Ovary (tissue), 9 donors: ENCODE results near the gene ATP5F1B. TPM values are rescaled to one million over a fixed set of nuclear protein-coding genes. Genes with fewer than 3 reads are reported as not detected.

ENCODE experiments used
- DNase-seq, 5 donors: peaks; one replicate each; pipeline ENCODE4 v3.0.0-alpha.2; 2019 to 2020
- H3K27ac ChIP-seq, 2 donors: fragments of 200-600 bp; one replicate each; pipeline versions ENCODE4 v1.5.1 to v1.8.0; 2019 to 2022
- H3K27me3 ChIP-seq: fragments of 200-600 bp; one replicate; pipeline ENCODE4 v1.8.0; 2022
- H3K36me3 ChIP-seq: fragments of 200-600 bp; sonication (generic); one replicate; pipeline ENCODE4 v1.5.1; 2019
- H3K4me1 ChIP-seq: one replicate; pipeline ENCODE4 v1.8.1; 2013; ENCODE audit warnings: mild to moderate bottlenecking, moderate library complexity; ENCODE audit not compliant: insufficient read depth
- H3K4me3 ChIP-seq: fragments of 200-600 bp; sonication (generic); one replicate; pipeline ENCODE4 v1.5.1; 2017
- H3K9me3 ChIP-seq, 2 donors: fragments of 200-600 bp in 1 of 2; sonication (generic) in 1 of 2; one replicate each; pipeline versions ENCODE4 v1.5.1 to v1.8.1; 2013 to 2019; ENCODE audit warnings: mild to moderate bottlenecking in 1 of 2, moderate library complexity in 1 of 2
- EP300 ChIP-seq: sonication (generic); formaldehyde crosslinking; IDR thresholded peaks from one replicate; pipeline ENCODE4 v1.6.1; 2017; ENCODE audit warnings: antibody characterized with exemption
- POLR2A ChIP-seq: fragments of 450-650 bp; IDR thresholded peaks from one replicate; pipeline ENCODE4 v1.6.1; 2017; ENCODE audit warnings: antibody characterized with exemption, mild to moderate bottlenecking, moderate library complexity
- WGBS, 3 donors: extraction: QIAGEN DNeasy Blood & Tissue Kit in 1 of 3; methylation state at CpG; one replicate each; pipeline versions ENCODE4 v1.1.5 to v1.1.7; 2013 to 2017; 5-methylcytosine and 5-hydroxymethylcytosine counted together
- intact Hi-C, 4 donors: fragments of 100-400 bp; cut with DNase I; formaldehyde crosslinking; loops; one replicate each; pipeline versions ENCODE4 v1.11.0 to v1.15.1; 2022 to 2023
- polyA plus RNA-seq, 2 donors: library from polyadenylated mRNA; stranded (reverse); fragments of 200-250 nt in 1 of 2; fragments of 350-450 nt in 1 of 2; fragmentation: Illumina TruSeq in 1 of 2; extraction: RNeasy Lipid Tissue Mini Kit (QIAGEN cat#74804) in 1 of 2; gene quantifications; one replicate each; pipeline ENCODE4 v1.2.3, GENCODE V29; 2013 to 2014
- total RNA-seq, 7 donors: library from RNA; depleted of rRNA in 2 of 7; stranded (reverse); fragments of >200 nt in 2 of 7; fragmentation: NEBNext Ultra II Directional in 3 of 7; extraction: Animal tissue kit (Norgen Biotek cat#: 25700) in 3 of 7; gene quantifications; one replicate each; pipeline versions ENCODE4 v1.1.0 to v1.2.4, GENCODE V29; 2016 to 2023
- TF ChIP-seq, protein P1 (sequence below), 3 donors: fragments of 450-650 bp in 2 of 3; fragments of 200-600 bp in 1 of 3; IDR thresholded peaks; one replicate each; pipeline versions ENCODE4 v1.5.1 to v1.8.0; 2016 to 2022; ENCODE audit warnings: antibody characterized with exemption in 3 of 3, mild to moderate bottlenecking in 1 of 3
- donor health status: DM: no; HTN: no; CAD: no; lungs with moderate emphysema.
- donor health status: DM: no; HTN: no; CAD: no.
- donor health status: Bipolar disorder and iron deficiency.
- donor health status: DM: yes; HTN: yes; CAD: no.
- donor health status: DM: no; HTN: no; CAD: no.
- donor health status: DM: yes; HTN: yes; CAD: no.

Gene ATP5F1B
- total and polyA plus RNA-seq, 9 donors, result 201 to 809 (median 273) TPM

GRCh38 chr12:56641219-56641618, 4.6 kb downstream of the ATP5F1B start:
- whole genome bisulfite sequencing, 3 donors, result 77 to 81% (median 78%) methylated on average over 6 of the region's 6 CpGs
- no peaks in the 10 kb centered on the region for H3K9me3 ChIP-seq
- no peak for DNase-seq
- no peak overlapping the region for H3K4me3 ChIP-seq
- no peaks in the 10 kb centered on the region for H3K27me3 ChIP-seq
- TF ChIP-seq EP300 (no peak), POLR2A (no peak)
- TF ChIP-seq, protein P1, sequence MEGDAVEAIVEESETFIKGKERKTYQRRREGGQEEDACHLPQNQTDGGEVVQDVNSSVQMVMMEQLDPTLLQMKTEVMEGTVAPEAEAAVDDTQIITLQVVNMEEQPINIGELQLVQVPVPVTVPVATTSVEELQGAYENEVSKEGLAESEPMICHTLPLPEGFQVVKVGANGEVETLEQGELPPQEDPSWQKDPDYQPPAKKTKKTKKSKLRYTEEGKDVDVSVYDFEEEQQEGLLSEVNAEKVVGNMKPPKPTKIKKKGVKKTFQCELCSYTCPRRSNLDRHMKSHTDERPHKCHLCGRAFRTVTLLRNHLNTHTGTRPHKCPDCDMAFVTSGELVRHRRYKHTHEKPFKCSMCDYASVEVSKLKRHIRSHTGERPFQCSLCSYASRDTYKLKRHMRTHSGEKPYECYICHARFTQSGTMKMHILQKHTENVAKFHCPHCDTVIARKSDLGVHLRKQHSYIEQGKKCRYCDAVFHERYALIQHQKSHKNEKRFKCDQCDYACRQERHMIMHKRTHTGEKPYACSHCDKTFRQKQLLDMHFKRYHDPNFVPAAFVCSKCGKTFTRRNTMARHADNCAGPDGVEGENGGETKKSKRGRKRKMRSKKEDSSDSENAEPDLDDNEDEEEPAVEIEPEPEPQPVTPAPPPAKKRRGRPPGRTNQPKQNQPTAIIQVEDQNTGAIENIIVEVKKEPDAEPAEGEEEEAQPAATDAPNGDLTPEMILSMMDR (IDR thresholded peaks at IDR 0.05), result no peak
- peaks cover 3% of the 10 kb centered on the region for H3K4me1 ChIP-seq
- intact Hi-C loops, result no loop called here
- no peaks in the 10 kb centered on the region for H3K36me3 ChIP-seq
- no peak overlapping the region for H3K27ac ChIP-seq

GRCh38 chr12:56637621-56638020, 8.2 kb downstream of the ATP5F1B start:
- no peak for TF ChIP-seq POLR2A
- no peak for TF ChIP-seq EP300
- TF ChIP-seq, protein P1 (IDR thresholded peaks at IDR 0.05), result no peak
- 52 to 57% (median 57%) methylated on average over 2 of the region's 2 CpGs for WGBS, 3 donors
- Histone ChIP-seq H3K27me3 (no peaks in the 10 kb centered on the region), H3K27ac (peak overlapping the region in 1 of 2 donors; percentile 35), H3K36me3 (no peaks in the 10 kb centered on the region), H3K4me3 (no peak overlapping the region), H3K9me3 (no peaks in the 10 kb centered on the region), H3K4me1 (peaks cover 12% of the 10 kb centered on the region)
- DNase-seq, result no peak
- intact Hi-C loops, result loop anchor here in 2 of 4 donors (5.0 to 10.0 kb wide), 2 partner anchors 50 to 903 kb away; partner anchors contain the start of gene PTGES3 (in 2 of the 2)

DNA sequence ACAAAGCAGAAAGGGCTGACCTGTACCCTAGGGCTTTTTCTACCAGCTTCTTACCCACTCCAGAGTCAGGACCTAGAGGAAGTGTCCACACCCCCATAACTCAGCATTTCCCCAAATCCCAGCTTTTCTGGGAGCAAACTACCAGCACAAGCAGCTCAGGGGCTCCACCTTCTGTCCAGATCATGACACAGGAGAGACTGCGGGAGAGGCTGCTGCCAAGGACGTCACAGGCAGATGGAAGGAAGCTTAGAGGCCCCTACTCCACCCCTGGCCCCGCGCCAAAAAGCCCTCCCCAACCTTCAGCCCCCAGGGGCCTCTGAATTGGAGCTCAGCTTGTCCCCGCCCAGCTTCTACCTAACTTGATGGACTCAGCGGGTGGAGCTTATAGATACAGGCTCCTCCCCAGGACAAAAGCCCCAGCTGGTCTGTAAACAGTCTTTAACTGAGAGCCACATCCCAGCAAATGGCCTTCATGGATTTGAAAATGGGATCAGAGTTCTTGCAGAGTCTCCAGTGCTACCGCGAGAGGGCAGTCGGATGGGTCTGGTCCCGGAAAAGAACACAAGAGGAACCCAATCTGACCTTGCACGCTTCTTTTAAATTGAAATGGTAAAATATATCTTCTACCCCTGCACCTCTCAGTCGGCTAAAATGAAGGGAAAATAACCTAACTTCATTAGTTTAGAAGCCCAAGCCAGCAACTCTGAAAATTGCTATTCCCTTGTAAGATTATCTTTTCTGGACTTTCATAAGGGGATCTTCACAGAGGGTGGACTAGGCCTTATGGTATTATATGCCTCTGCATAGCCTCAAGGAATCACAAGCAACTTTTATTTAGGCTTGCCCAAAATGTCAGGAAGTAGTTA, 8.9 kb downstream of the ATP5F1B start:
- Histone ChIP-seq H3K9me3 (no peaks in the 10 kb centered on the region), H3K27ac (peak overlapping the region; percentile 90), H3K4me1 (peaks cover 14% of the 10 kb centered on the region), H3K4me3 (peak overlapping the region; percentile 64), H3K36me3 (no peaks in the 10 kb centered on the region), H3K27me3 (no peaks in the 10 kb centered on the region)
- peak; percentile 10 for TF ChIP-seq EP300
- no peak for TF ChIP-seq POLR2A
- TF ChIP-seq, protein P1 (IDR thresholded peaks at IDR 0.05), result peak; percentile 59 to 68 (median 61)
- DNase-seq, result peak; percentile 100
- intact Hi-C loops, result loop anchor here in 2 of 4 donors (5.0 to 10.0 kb wide), 2 partner anchors 50 to 902 kb away; partner anchors contain the start of gene PTGES3 (in 2 of the 2)
- WGBS, 3 donors, result 0 to 1% (median 1%) methylated on average over 12 of the region's 12 CpGs

DNA sequence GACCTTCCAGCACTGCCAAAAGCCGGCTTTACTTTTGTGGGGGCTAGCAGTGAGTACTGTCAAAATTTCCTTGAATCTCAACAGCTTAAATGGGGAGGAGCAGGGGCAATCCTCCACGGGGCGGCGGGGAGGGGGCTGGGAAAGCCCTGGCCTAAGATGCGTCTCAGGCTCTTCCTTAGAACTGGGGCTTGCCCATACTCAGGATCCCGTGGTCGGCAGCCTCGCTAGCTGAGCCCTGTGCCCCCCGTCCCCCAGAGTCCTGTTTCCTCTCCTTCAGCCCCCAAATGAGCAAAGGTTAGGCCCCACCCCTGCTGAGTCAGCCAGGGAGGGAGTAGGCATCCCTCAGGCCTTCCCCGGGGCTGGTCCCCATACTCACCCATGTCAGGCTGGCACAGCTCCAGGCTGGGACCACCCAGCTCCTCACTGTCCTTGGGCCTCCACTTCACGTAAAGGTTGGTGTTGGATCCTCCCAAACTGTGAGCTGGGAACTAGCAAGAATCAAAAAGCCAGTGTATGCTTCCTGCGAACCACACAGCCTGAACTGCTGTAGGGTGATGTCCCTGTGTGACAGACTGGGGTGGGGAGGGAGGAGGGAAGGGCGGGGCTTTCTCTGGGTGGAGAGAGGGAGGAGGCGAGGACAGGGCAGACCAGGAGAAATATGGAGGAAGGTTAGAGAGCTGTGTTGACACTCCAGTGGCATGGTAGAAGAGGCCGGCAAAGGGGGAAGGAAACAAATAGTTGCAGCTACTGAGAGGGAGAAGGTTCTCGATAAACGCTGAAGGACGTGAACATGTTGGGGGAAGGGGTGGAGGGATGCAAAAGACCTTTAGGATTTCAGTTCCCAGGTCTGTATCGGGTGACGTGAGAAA, 9.7 kb downstream of the ATP5F1B start:
- WGBS, 3 donors, result 1% methylated on average over 20 of the region's 20 CpGs
- Histone ChIP-seq H3K27me3 (no peaks in the 10 kb centered on the region), H3K36me3 (no peaks in the 10 kb centered on the region), H3K27ac (peak overlapping the region; percentile 90), H3K4me3 (peak overlapping the region; percentile 64), H3K9me3 (no peaks in the 10 kb centered on the region), H3K4me1 (peaks cover 16% of the 10 kb centered on the region)
- peak; percentile 85 to 91 (median 89) for DNase-seq
- intact Hi-C loops, result loop anchor here in 2 of 4 donors (5.0 to 10.0 kb wide), 2 partner anchors 51 to 901 kb away; partner anchors contain the start of gene PTGES3 (in 2 of the 2)
- TF ChIP-seq, protein P1 (IDR thresholded peaks at IDR 0.05), result no peak
- TF ChIP-seq EP300, result no peak
- TF ChIP-seq POLR2A, result peak; percentile 79
